Activated CD8-positive, alpha-beta T cell treated with anti-CD3 and anti-CD28 coated beads for 36 hours (primary cell): ENCODE measurements around the gene WFIKKN2. TPM values are rescaled to one million over a fixed set of nuclear protein-coding genes. Genes with fewer than 3 reads are reported as not detected.

Experiments used
- ATAC-seq: fragments of 200-7000 bp; cut with Tn5 transposase; one replicate; pipeline ENCODE4 v1.10.0; 2021; ENCODE audit warnings: mild to moderate bottlenecking, moderate library complexity
- CTCF ChIA-PET: fragments of 350-600 bp; sonication (Branson Sonifier 250); formaldehyde crosslinking; loops from one replicate; lab custom pipeline; 2021; ENCODE audit warnings: antibody characterized with exemption; lab: Charles Lee
- POLR2A ChIA-PET: fragments of 350-600 bp; sonication (Branson Sonifier 250); formaldehyde crosslinking; loops from one replicate; lab custom pipeline; 2021; ENCODE audit warnings: antibody characterized with exemption; lab: Charles Lee
- DNase-seq: peaks from one replicate; pipeline ENCODE4 v3.0.0-alpha.2; 2020
- H3K27ac Mint-ChIP-seq: one replicate; pipeline ENCODE4 v1.8.0; 2021; ENCODE audit warnings: mild to moderate bottlenecking, mixed read lengths
- H3K27me3 Mint-ChIP-seq: one replicate; pipeline ENCODE4 v1.8.0; 2021; ENCODE audit warnings: mixed read lengths
- H3K36me3 Mint-ChIP-seq: one replicate; pipeline ENCODE4 v1.8.0; 2021; ENCODE audit warnings: low read depth, mixed read lengths
- H3K4me1 Mint-ChIP-seq: one replicate; pipeline ENCODE4 v1.8.0; 2021; ENCODE audit warnings: low read depth, mixed read lengths
- H3K4me3 Mint-ChIP-seq: one replicate; pipeline ENCODE4 v1.8.0; 2021; ENCODE audit warnings: mild to moderate bottlenecking, moderate library complexity, mixed read lengths
- H3K9me3 Mint-ChIP-seq: one replicate; pipeline ENCODE4 v1.8.0; 2021; ENCODE audit warnings: mixed read lengths
- CTCF ChIP-seq: fragments of 200-600 bp; IDR thresholded peaks from one replicate; pipeline ENCODE4 v1.8.0; 2022; ENCODE audit warnings: antibody characterized with exemption, mild to moderate bottlenecking
- intact Hi-C: fragments of 100-400 bp; cut with micrococcal nuclease; formaldehyde crosslinking; loops from one replicate; pipeline ENCODE4 v1.10.0; 2022
- total RNA-seq, 2 experiments: library from RNA; stranded (reverse); gene quantifications; one replicate each; pipeline ENCODE4 v1.2.3, GENCODE V29; 2021

The WFIKKN2 gene
- total RNA-seq, 2 experiments from 2014 or later = not detected

GRCh38 chr17:50792132-50792531 lies 43.3 kb upstream of the WFIKKN2 start:
- intact Hi-C loops = no loop called here
- no peaks in the 10 kb centered on the region for H3K27me3 Mint-ChIP-seq
- DNase-seq (no peak), ATAC-seq (no peak)
- H3K27ac Mint-ChIP-seq = no peak overlapping the region
- no peak overlapping the region for H3K4me3 Mint-ChIP-seq
- no peaks in the 10 kb centered on the region for H3K36me3 Mint-ChIP-seq
- TF ChIP-seq CTCF = no peak
- no peaks in the 10 kb centered on the region for H3K9me3 Mint-ChIP-seq
- ChIA-PET CTCF (no interaction called here), POLR2A (no interaction called here)
- peaks cover 3% of the 10 kb centered on the region for H3K4me1 Mint-ChIP-seq

- no peaks in the 10 kb centered on the region for H3K27me3 Mint-ChIP-seq
- intact Hi-C loops = no loop called here
- ChIA-PET POLR2A (no interaction called here), CTCF (no interaction called here)
- no peaks in the 10 kb centered on the region for H3K36me3 Mint-ChIP-seq
- H3K27ac Mint-ChIP-seq = no peak overlapping the region
- DNase-seq = no peak
- no peak overlapping the region for H3K4me3 Mint-ChIP-seq
- peaks cover 1% of the 10 kb centered on the region for H3K4me1 Mint-ChIP-seq
- H3K9me3 Mint-ChIP-seq = no peaks in the 10 kb centered on the region
- ATAC-seq = no peak
- no peak for TF ChIP-seq CTCF
Observed at GRCh38 chr17:50793007-50793406, 42.4 kb upstream of the WFIKKN2 start.

- Mint-ChIP-seq H3K9me3 (no peaks in the 10 kb centered on the region), H3K27ac (no peak overlapping the region), H3K36me3 (no peaks in the 10 kb centered on the region), H3K4me1 (no peaks in the 10 kb centered on the region), H3K4me3 (no peak overlapping the region), H3K27me3 (no peaks in the 10 kb centered on the region)
- ATAC-seq (no peak), DNase-seq (no peak)
- no peak for TF ChIP-seq CTCF
- ChIA-PET POLR2A (no interaction called here), CTCF (interaction anchor here (1.4 kb wide), 1 partner anchor 11 kb away, joined by 3 read pairs; no protein-coding TSS in a partner anchor)
- intact Hi-C loops = no loop called here
Observed at GRCh38 chr17:50794361-50794760, 41.0 kb upstream of the WFIKKN2 start.

GRCh38 chr17:50797135-50797810 lies 38.1 kb upstream of the WFIKKN2 start:
- ChIA-PET CTCF (interaction anchor here (1.5 to 1.6 kb wide), 2 partner anchors 14 kb away, joined by 6 to 8 read pairs; no protein-coding TSS in a partner anchor), POLR2A (no interaction called here)
- Mint-ChIP-seq H3K9me3 (no peaks in the 10 kb centered on the region), H3K36me3 (no peaks in the 10 kb centered on the region), H3K27ac (no peak overlapping the region), H3K27me3 (no peaks in the 10 kb centered on the region), H3K4me1 (no peaks in the 10 kb centered on the region), H3K4me3 (no peak overlapping the region)
- DNase-seq = no peak
- no peak for ATAC-seq
- intact Hi-C loops = no loop called here
- TF ChIP-seq CTCF = no peak

GRCh38 chr17:50798424-50799288 lies 36.7 kb upstream of the WFIKKN2 start:
- no peak for TF ChIP-seq CTCF
- ATAC-seq (no peak), DNase-seq (no peak)
- no peak overlapping the region for H3K27ac Mint-ChIP-seq
- no peaks in the 10 kb centered on the region for H3K36me3 Mint-ChIP-seq
- no peaks in the 10 kb centered on the region for H3K27me3 Mint-ChIP-seq
- H3K4me1 Mint-ChIP-seq = no peaks in the 10 kb centered on the region
- H3K9me3 Mint-ChIP-seq = no peaks in the 10 kb centered on the region
- intact Hi-C loops = no loop called here
- ChIA-PET CTCF (interaction anchor here (1.6 kb wide), 1 partner anchor 16 kb away, joined by 8 read pairs; no protein-coding TSS in a partner anchor), POLR2A (no interaction called here)
- no peak overlapping the region for H3K4me3 Mint-ChIP-seq
